PC-3 (cell line): ENCODE measurements around the gene AFF3. TPM values are rescaled to one million over a fixed set of nuclear protein-coding genes. Genes with fewer than 3 reads are reported as not detected.

Source experiments
- ATAC-seq: fragments of 200-7000 bp; cut with Tn5 transposase; 2 replicates; pipeline ENCODE4 v1.9.1; 2020; ENCODE audit warnings: mild to moderate bottlenecking, moderate library complexity
- BruUV-seq: library from RNA; stranded (reverse); fragments of 400-500 nt; replicated peaks from 2 replicates; lab custom pipeline; 2021; lab: Mats Ljungman, UMichigan
- CTCF ChIA-PET: fragments of 300-600 bp; sonication (Branson Sonifier 250); formaldehyde crosslinking; loops from one replicate; lab custom pipeline; 2022; ENCODE audit warnings: antibody characterized with exemption; lab: Charles Lee
- POLR2A ChIA-PET: fragments of 300-600 bp; sonication (Branson Sonifier 250); formaldehyde crosslinking; loops from one replicate; lab custom pipeline; 2022; ENCODE audit warnings: antibody characterized with exemption; ENCODE audit not compliant: unreplicated experiment; lab: Charles Lee
- DNase-seq: peaks from one replicate; pipeline ENCODE4 v3.0.0-alpha.2; 2015
- H2AFZ ChIP-seq: fragments of 300-600 bp; sonication (generic); 2 replicates; pipeline ENCODE4 v1.6.0; 2016; ENCODE audit warnings: antibody characterized with exemption, low read length
- H3F3A ChIP-seq: fragments of 300-600 bp; sonication (generic); one replicate; pipeline ENCODE4 v1.6.0; 2017; ENCODE audit warnings: antibody characterized with exemption, low read length, control low read depth, mild to moderate bottlenecking; ENCODE audit not compliant: unreplicated experiment
- H3K27ac ChIP-seq: fragments of 300-600 bp; sonication (generic); 2 replicates; pipeline ENCODE4 v1.5.1; 2016; ENCODE audit warnings: mild to moderate bottlenecking, low read length
- H3K27me3 ChIP-seq: fragments of 300-600 bp; sonication (generic); 2 replicates; pipeline ENCODE4 v1.6.1; 2016; ENCODE audit warnings: low read length, mixed read lengths
- H3K36me3 ChIP-seq: fragments of 300-600 bp; sonication (generic); 2 replicates; pipeline ENCODE4 v1.6.1; 2016; ENCODE audit warnings: low read depth, mixed run types, low read length, mixed read lengths
- H3K4me1 ChIP-seq: fragments of 300-600 bp; sonication (generic); 2 replicates; pipeline ENCODE4 v1.5.1; 2016; ENCODE audit warnings: low read length; ENCODE audit not compliant: insufficient read depth
- H3K4me2 ChIP-seq: fragments of 300-600 bp; sonication (generic); 2 replicates; pipeline ENCODE4 v1.6.0; 2016; ENCODE audit warnings: low read length
- H3K4me3 ChIP-seq: fragments of 300-600 bp; sonication (generic); 2 replicates; pipeline ENCODE4 v1.5.1; 2016; ENCODE audit warnings: mild to moderate bottlenecking, low read length, mixed read lengths
- H3K79me2 ChIP-seq: fragments of 300-600 bp; sonication (generic); 2 replicates; pipeline ENCODE4 v1.6.1; 2017; ENCODE audit warnings: low read length, mixed read lengths
- H3K9ac ChIP-seq: fragments of 300-600 bp; sonication (generic); 2 replicates; pipeline ENCODE4 v1.6.0; 2016; ENCODE audit warnings: mild to moderate bottlenecking, low read length
- H3K9me2 ChIP-seq: fragments of 300-600 bp; sonication (generic); replicated peaks from 2 replicates; pipeline ENCODE4 v1.6.1; 2016; ENCODE audit warnings: mixed run types, low read length, mixed read lengths
- H3K9me3 ChIP-seq: fragments of 300-600 bp; sonication (generic); 2 replicates; pipeline ENCODE4 v1.6.1; 2016; ENCODE audit warnings: low read length, mixed read lengths
- H4K20me1 ChIP-seq: fragments of 300-600 bp; sonication (generic); 2 replicates; pipeline ENCODE4 v1.6.1; 2016; ENCODE audit warnings: low read length, mixed read lengths
- EZH2 ChIP-seq: fragments of 300-600 bp; sonication (generic); IDR thresholded peaks from one replicate; pipeline ENCODE4 v1.6.1; 2017; ENCODE audit warnings: antibody characterized with exemption, mild to moderate bottlenecking, low read length; ENCODE audit not compliant: unreplicated experiment
- EZH2phosphoT487 ChIP-seq: fragments of 300-600 bp; sonication (generic); IDR thresholded peaks from 2 replicates; pipeline ENCODE4 v1.6.1; 2018; ENCODE audit warnings: mild to moderate bottlenecking, antibody characterized with exemption, low read length, borderline replicate concordance
- intact Hi-C: fragments of 100-400 bp; cut with micrococcal nuclease; formaldehyde crosslinking; loops from 2 replicates; pipeline ENCODE4 v1.9.0; 2023
- total RNA-seq: library from RNA; depleted of rRNA; stranded (reverse); fragments of >200 nt; gene quantifications from 2 replicates; pipeline ENCODE4 v1.2.3, GENCODE V29; 2014
- TF ChIP-seq, protein P1 (sequence below): fragments of 300-600 bp; sonication (generic); conservative IDR thresholded peaks from 2 replicates; pipeline ENCODE4 v1.5.1; 2017; ENCODE audit warnings: antibody characterized with exemption, low read depth, mild to moderate bottlenecking, low read length

The AFF3 gene
- total RNA-seq, 1 experiment from 2014 or later = 0.04 TPM

DNA sequence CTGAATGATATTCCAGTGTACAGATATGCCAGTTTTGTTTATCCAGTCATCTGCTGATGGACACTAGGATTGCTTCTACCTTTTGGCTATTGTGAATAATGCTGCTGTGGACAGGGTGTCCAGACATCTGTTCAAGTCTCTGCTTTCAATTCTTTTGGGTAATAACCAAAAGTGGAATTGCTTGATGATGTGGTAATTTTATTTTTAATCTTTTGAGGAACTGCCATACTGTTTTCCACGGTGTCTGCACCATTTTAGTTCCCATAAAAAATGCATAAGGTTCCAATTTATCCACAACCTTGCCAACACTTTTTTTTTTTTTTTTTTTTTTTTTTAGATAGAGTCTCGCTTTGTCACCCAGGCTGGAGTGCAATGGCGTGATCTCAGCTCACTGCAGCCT, 510.7 kb downstream of the AFF3 start:
- no peak overlapping the region for H3K9ac ChIP-seq
- H3K4me2 ChIP-seq = no peak overlapping the region
- ChIA-PET POLR2A (no interaction called here), CTCF (no interaction called here)
- no peak overlapping the region for H3K4me3 ChIP-seq
- BruUV-seq = no TSS peak
- no peak for ATAC-seq
- no peak overlapping the region for H2AFZ ChIP-seq
- H4K20me1 ChIP-seq = no peaks in the 10 kb centered on the region
- H3K4me1 ChIP-seq = no peaks in the 10 kb centered on the region
- H3K27ac ChIP-seq = no peak overlapping the region
- H3K27me3 ChIP-seq = no peaks in the 10 kb centered on the region
- intact Hi-C loops = no loop called here
- H3K9me2 ChIP-seq = no peaks in the 10 kb centered on the region
- H3K36me3 ChIP-seq = no peaks in the 10 kb centered on the region
- no peaks in the 10 kb centered on the region for H3F3A ChIP-seq
- DNase-seq = no peak
- H3K79me2 ChIP-seq = no peaks in the 10 kb centered on the region
- TF ChIP-seq, protein P1, sequence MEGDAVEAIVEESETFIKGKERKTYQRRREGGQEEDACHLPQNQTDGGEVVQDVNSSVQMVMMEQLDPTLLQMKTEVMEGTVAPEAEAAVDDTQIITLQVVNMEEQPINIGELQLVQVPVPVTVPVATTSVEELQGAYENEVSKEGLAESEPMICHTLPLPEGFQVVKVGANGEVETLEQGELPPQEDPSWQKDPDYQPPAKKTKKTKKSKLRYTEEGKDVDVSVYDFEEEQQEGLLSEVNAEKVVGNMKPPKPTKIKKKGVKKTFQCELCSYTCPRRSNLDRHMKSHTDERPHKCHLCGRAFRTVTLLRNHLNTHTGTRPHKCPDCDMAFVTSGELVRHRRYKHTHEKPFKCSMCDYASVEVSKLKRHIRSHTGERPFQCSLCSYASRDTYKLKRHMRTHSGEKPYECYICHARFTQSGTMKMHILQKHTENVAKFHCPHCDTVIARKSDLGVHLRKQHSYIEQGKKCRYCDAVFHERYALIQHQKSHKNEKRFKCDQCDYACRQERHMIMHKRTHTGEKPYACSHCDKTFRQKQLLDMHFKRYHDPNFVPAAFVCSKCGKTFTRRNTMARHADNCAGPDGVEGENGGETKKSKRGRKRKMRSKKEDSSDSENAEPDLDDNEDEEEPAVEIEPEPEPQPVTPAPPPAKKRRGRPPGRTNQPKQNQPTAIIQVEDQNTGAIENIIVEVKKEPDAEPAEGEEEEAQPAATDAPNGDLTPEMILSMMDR = no peak
- TF ChIP-seq EZH2phosphoT487 (no peak), EZH2 (no peak)
- no peaks in the 10 kb centered on the region for H3K9me3 ChIP-seq

- CTCF ChIA-PET = no interaction called here
- H3K9ac ChIP-seq = no peak overlapping the region
- ATAC-seq = no peak
- no peak for DNase-seq
- no peak overlapping the region for H2AFZ ChIP-seq
- no peak overlapping the region for H3K4me3 ChIP-seq
- H3K36me3 ChIP-seq = no peaks in the 10 kb centered on the region
- no peak for TF ChIP-seq EZH2
- TF ChIP-seq EZH2phosphoT487 = no peak
- TF ChIP-seq, protein P1 = no peak
- no peaks in the 10 kb centered on the region for H3K4me1 ChIP-seq
- H3K27me3 ChIP-seq = no peaks in the 10 kb centered on the region
- POLR2A ChIA-PET = no interaction called here
- no TSS peak for BruUV-seq
- no peaks in the 10 kb centered on the region for H4K20me1 ChIP-seq
- H3K79me2 ChIP-seq = no peaks in the 10 kb centered on the region
- H3K9me2 ChIP-seq = no peaks in the 10 kb centered on the region
- no peak overlapping the region for H3K27ac ChIP-seq
- H3K9me3 ChIP-seq = no peaks in the 10 kb centered on the region
- H3F3A ChIP-seq = no peaks in the 10 kb centered on the region
- no peak overlapping the region for H3K4me2 ChIP-seq
- intact Hi-C loops = no loop called here
Observed at GRCh38 chr2:99629320-99629719, 513.1 kb downstream of the AFF3 start.

DNA sequence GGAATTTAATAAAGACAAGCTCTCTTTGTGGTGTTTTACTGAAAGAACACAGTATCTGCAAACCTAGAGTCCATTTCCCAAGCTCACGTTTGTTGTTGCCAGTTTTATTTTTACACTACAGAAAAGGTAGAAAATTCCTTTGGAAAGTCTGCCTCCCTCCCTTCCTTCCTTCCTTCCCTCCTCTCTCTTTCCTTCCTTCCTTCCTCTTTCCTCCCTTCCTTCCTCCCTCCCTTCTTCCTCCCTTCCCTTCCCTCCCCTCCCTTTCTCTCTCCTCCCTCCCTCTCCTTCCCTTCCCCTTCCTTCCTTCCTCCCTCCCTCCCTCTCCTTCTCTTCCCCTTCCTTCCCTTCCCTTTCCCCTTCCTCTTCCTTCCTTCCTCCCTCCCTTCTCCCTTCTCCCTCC, 516.2 kb downstream of the AFF3 start:
- Histone ChIP-seq H4K20me1 (no peaks in the 10 kb centered on the region), H3K4me1 (no peaks in the 10 kb centered on the region), H2AFZ (no peak overlapping the region), H3K9ac (no peak overlapping the region), H3K27me3 (no peaks in the 10 kb centered on the region), H3K36me3 (no peaks in the 10 kb centered on the region), H3K79me2 (no peaks in the 10 kb centered on the region), H3K4me2 (no peak overlapping the region), H3K4me3 (no peak overlapping the region), H3K27ac (no peak overlapping the region), H3F3A (no peaks in the 10 kb centered on the region), H3K9me2 (no peaks in the 10 kb centered on the region), H3K9me3 (no peaks in the 10 kb centered on the region)
- ChIA-PET CTCF (no interaction called here), POLR2A (no interaction called here)
- BruUV-seq = no TSS peak
- TF ChIP-seq EZH2 (no peak), EZH2phosphoT487 (no peak)
- TF ChIP-seq, protein P1 = no peak
- ATAC-seq = no peak
- intact Hi-C loops = no loop called here
- no peak for DNase-seq
